Loucy (cell line): Measurements from ENCODE around the gene ISG20L2.

ENCODE experiments used
- H2AFZ ChIP-seq: fragments of 200-600 bp; sonication (generic); 2 replicates; pipeline ENCODE4 v1.6.0; 2016; ENCODE audit warnings: antibody characterized with exemption, mild to moderate bottlenecking, low read length, moderate library complexity
- H3F3A ChIP-seq: fragments of 200-600 bp; 2 replicates; pipeline ENCODE4 v1.6.0; 2016; ENCODE audit warnings: antibody characterized with exemption, low read depth, mild to moderate bottlenecking
- H3K27me3 ChIP-seq: fragments of 200-600 bp; sonication (generic); 2 replicates; pipeline ENCODE4 v1.6.1; 2014; ENCODE audit warnings: low read length, mild to moderate bottlenecking; ENCODE audit not compliant: insufficient read depth, poor library complexity, severe bottlenecking
- H3K36me3 ChIP-seq: fragments of 200-600 bp; sonication (generic); 2 replicates; pipeline ENCODE4 v1.6.1; 2016; ENCODE audit warnings: low read length; ENCODE audit not compliant: insufficient read depth
- H3K4me1 ChIP-seq: fragments of 200-600 bp; sonication (generic); 2 replicates; pipeline ENCODE4 v1.5.1; 2014; ENCODE audit warnings: low read length, mild to moderate bottlenecking; ENCODE audit not compliant: insufficient read depth, poor library complexity, severe bottlenecking
- H3K4me2 ChIP-seq: fragments of 200-600 bp; sonication (generic); 2 replicates; pipeline ENCODE4 v1.6.0; 2014; ENCODE audit warnings: antibody characterized with exemption, low read length, low read depth, mild to moderate bottlenecking; ENCODE audit not compliant: poor library complexity, severe bottlenecking
- H3K4me3 ChIP-seq: fragments of 200-600 bp; sonication (generic); 2 replicates; pipeline ENCODE4 v1.5.1; 2014; ENCODE audit warnings: low read length, mild to moderate bottlenecking, mixed read lengths; ENCODE audit not compliant: poor library complexity, severe bottlenecking
- H3K79me2 ChIP-seq: fragments of 200-600 bp; sonication (generic); 2 replicates; pipeline ENCODE4 v1.6.1; 2014; ENCODE audit warnings: low read length; ENCODE audit not compliant: insufficient read depth
- H3K9ac ChIP-seq: fragments of 200-600 bp; sonication (generic); 2 replicates; pipeline ENCODE4 v1.6.0; 2014; ENCODE audit warnings: mild to moderate bottlenecking, low read depth, low read length, moderate library complexity; ENCODE audit not compliant: poor library complexity, severe bottlenecking
- H3K9me2 ChIP-seq: fragments of 200-600 bp; sonication (generic); replicated peaks from 2 replicates; pipeline ENCODE4 v1.6.1; 2016; ENCODE audit warnings: low read depth, low read length, mixed read lengths
- H3K9me3 ChIP-seq: fragments of 200-600 bp; sonication (generic); 2 replicates; pipeline ENCODE4 v1.6.1; 2014; ENCODE audit warnings: mild to moderate bottlenecking, antibody characterized with exemption, low read length, low read depth; ENCODE audit not compliant: insufficient read depth
- H4K20me1 ChIP-seq: fragments of 200-600 bp; sonication (generic); 2 replicates; pipeline ENCODE4 v1.6.0; 2014; ENCODE audit warnings: antibody characterized with exemption, low read length, mild to moderate bottlenecking; ENCODE audit not compliant: insufficient read depth, poor library complexity, severe bottlenecking
- EZH2phosphoT487 ChIP-seq: fragments of 200-600 bp; IDR thresholded peaks from 2 replicates; pipeline ENCODE4 v1.6.1; 2018; ENCODE audit warnings: antibody characterized with exemption, mild to moderate bottlenecking, moderate library complexity, borderline replicate concordance
- TF ChIP-seq, protein P1 (sequence below): fragments of 200-600 bp; sonication (generic); conservative IDR thresholded peaks from 2 replicates; pipeline ENCODE4 v1.5.1; 2014; ENCODE audit warnings: mild to moderate bottlenecking, antibody characterized with exemption, low read length

Gene ISG20L2

GRCh38 chr1:156750191-156750672 is 21.7 kb upstream of the ISG20L2 start:
- Histone ChIP-seq H3K4me3 (peak overlapping the region; percentile 90), H3K4me2 (peak overlapping the region; percentile 99), H3K9ac (peak overlapping the region; percentile 100), H3K9me2 (no peaks in the 10 kb centered on the region), H3K9me3 (no peaks in the 10 kb centered on the region), H3K4me1 (peaks cover 39% of the 10 kb centered on the region), H3K79me2 (peaks cover 85% of the 10 kb centered on the region), H3F3A (no peaks in the 10 kb centered on the region), H3K27me3 (peaks cover 6% of the 10 kb centered on the region), H4K20me1 (peaks cover 45% of the 10 kb centered on the region), H2AFZ (no peak overlapping the region), H3K36me3 (peaks cover 5% of the 10 kb centered on the region; the same call in 1 of the 2 replicates)
- TF ChIP-seq, protein P1, sequence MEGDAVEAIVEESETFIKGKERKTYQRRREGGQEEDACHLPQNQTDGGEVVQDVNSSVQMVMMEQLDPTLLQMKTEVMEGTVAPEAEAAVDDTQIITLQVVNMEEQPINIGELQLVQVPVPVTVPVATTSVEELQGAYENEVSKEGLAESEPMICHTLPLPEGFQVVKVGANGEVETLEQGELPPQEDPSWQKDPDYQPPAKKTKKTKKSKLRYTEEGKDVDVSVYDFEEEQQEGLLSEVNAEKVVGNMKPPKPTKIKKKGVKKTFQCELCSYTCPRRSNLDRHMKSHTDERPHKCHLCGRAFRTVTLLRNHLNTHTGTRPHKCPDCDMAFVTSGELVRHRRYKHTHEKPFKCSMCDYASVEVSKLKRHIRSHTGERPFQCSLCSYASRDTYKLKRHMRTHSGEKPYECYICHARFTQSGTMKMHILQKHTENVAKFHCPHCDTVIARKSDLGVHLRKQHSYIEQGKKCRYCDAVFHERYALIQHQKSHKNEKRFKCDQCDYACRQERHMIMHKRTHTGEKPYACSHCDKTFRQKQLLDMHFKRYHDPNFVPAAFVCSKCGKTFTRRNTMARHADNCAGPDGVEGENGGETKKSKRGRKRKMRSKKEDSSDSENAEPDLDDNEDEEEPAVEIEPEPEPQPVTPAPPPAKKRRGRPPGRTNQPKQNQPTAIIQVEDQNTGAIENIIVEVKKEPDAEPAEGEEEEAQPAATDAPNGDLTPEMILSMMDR = no peak
- TF ChIP-seq EZH2phosphoT487 = no peak

- H4K20me1 ChIP-seq = peaks cover 51% of the 10 kb centered on the region
- peak overlapping the region; percentile 90 for H3K4me3 ChIP-seq
- no peak overlapping the region for H2AFZ ChIP-seq
- H3F3A ChIP-seq = no peaks in the 10 kb centered on the region
- H3K27me3 ChIP-seq = peaks cover 6% of the 10 kb centered on the region
- peaks cover 36% of the 10 kb centered on the region for H3K4me1 ChIP-seq
- peaks cover 92% of the 10 kb centered on the region for H3K79me2 ChIP-seq
- H3K9me3 ChIP-seq = no peaks in the 10 kb centered on the region
- TF ChIP-seq, protein P1 = no peak
- TF ChIP-seq EZH2phosphoT487 = no peak
- H3K4me2 ChIP-seq = peak overlapping the region; percentile 99
- peaks cover 12% of the 10 kb centered on the region; the same call in 1 of the 2 replicates for H3K36me3 ChIP-seq
- H3K9ac ChIP-seq = peak overlapping the region; percentile 100
- H3K9me2 ChIP-seq = no peaks in the 10 kb centered on the region
Measured at GRCh38 chr1:156749419-156750118, 21.0 kb upstream of the ISG20L2 start.

- TF ChIP-seq, protein P1 = no peak
- no peak for TF ChIP-seq EZH2phosphoT487
- peaks cover 97% of the 10 kb centered on the region for H3K79me2 ChIP-seq
- peaks cover 36% of the 10 kb centered on the region for H3K4me1 ChIP-seq
- peak overlapping the region; percentile 90 for H3K4me3 ChIP-seq
- H3F3A ChIP-seq = no peaks in the 10 kb centered on the region
- peaks cover 6% of the 10 kb centered on the region for H3K27me3 ChIP-seq
- H3K36me3 ChIP-seq = peaks cover 17% of the 10 kb centered on the region; the same call in 1 of the 2 replicates
- peaks cover 53% of the 10 kb centered on the region for H4K20me1 ChIP-seq
- peak overlapping the region; percentile 100 for H3K9ac ChIP-seq
- no peaks in the 10 kb centered on the region for H3K9me2 ChIP-seq
- H3K9me3 ChIP-seq = no peaks in the 10 kb centered on the region
- H2AFZ ChIP-seq = no peak overlapping the region
- H3K4me2 ChIP-seq = peak overlapping the region; percentile 99
Measured at GRCh38 chr1:156748670-156749418, 20.3 kb upstream of the ISG20L2 start.
